H1 (cell line): Measurements from ENCODE around the gene DTX2. TPM values are rescaled to one million over a fixed set of nuclear protein-coding genes. Genes with fewer than 3 reads are reported as not detected.
"Not testable (repeated sequence)": the region's sequence is repeated elsewhere in the genome, so short reads cannot be mapped to it uniquely, and the experiment has no call there.

ENCODE experiments used
- CTCF ChIA-PET: fragments of 300-600 bp; sonication (Branson Sonifier 250); formaldehyde crosslinking; loops from one replicate; lab custom pipeline; 2021; ENCODE audit not compliant: partially characterized antibody; lab: Charles Lee
- POLR2A ChIA-PET: fragments of 300-600 bp; sonication (Branson Sonifier 250); formaldehyde crosslinking; loops from one replicate; lab custom pipeline; 2021; ENCODE audit warnings: inconsistent platforms; ENCODE audit not compliant: partially characterized antibody; lab: Charles Lee
- DNase-seq, 2 experiments: peaks; one replicate each; pipeline versions ENCODE4 v3.0.0 to v3.0.0-alpha.2; 2010 to 2022; ENCODE audit warnings: low spot score in 2 of 2, low read depth in 1 of 2, mixed read lengths in 1 of 2
- FAIRE-seq: peaks from 2 replicates; lab custom pipeline; 2011; peaks lifted over from hg19 to GRCh38; lab: Jason Lieb, UNC
- H2AFZ ChIP-seq: 2 replicates; pipeline ENCODE4 v1.8.1; 2012; ENCODE audit warnings: low read length, inconsistent platforms
- H2AK5ac ChIP-seq: 2 replicates; pipeline ENCODE4 v1.6.1; 2013; ENCODE audit warnings: low read depth, low read length
- H2BK120ac ChIP-seq: replicated peaks from 2 replicates; pipeline ENCODE3; 2013; ENCODE audit warnings: low read depth, low read length, inconsistent platforms
- H2BK12ac ChIP-seq: 2 replicates; pipeline ENCODE4 v1.6.1; 2013; ENCODE audit warnings: low read depth, low read length
- H2BK15ac ChIP-seq: 2 replicates; pipeline ENCODE4 v1.6.1; 2013; ENCODE audit warnings: low read length
- H2BK20ac ChIP-seq: 2 replicates; pipeline ENCODE4 v1.6.1; 2013; ENCODE audit warnings: low read length
- H2BK5ac ChIP-seq: 2 replicates; pipeline ENCODE4 v1.6.1; 2013; ENCODE audit warnings: low read depth, low read length
- H3K14ac ChIP-seq: 2 replicates; pipeline ENCODE4 v1.6.1; 2013; ENCODE audit warnings: inconsistent platforms; ENCODE audit not compliant: insufficient read length
- H3K18ac ChIP-seq: 2 replicates; pipeline ENCODE4 v1.6.1; 2013; ENCODE audit warnings: low read length; ENCODE audit errors: extremely low read depth
- H3K23ac ChIP-seq: 2 replicates; pipeline ENCODE4 v1.6.1; 2013; ENCODE audit warnings: inconsistent platforms; ENCODE audit not compliant: insufficient read length
- H3K23me2 ChIP-seq: 2 replicates; pipeline ENCODE4 v1.6.1; 2013; ENCODE audit warnings: low read depth, low read length
- H3K27ac ChIP-seq: 2 replicates; pipeline ENCODE4 v1.6.1; 2011; ENCODE audit warnings: low read depth, low read length, inconsistent platforms
- H3K27me3 ChIP-seq, 4 experiments: replicated peaks in 1 of 4; 1 replicate in 1 of 4; 2 replicates in 3 of 4; pipeline versions ENCODE4 v1.6.1 to v1.8.1; 2011 to 2013; ENCODE audit warnings: low read length in 3 of 4, mild to moderate bottlenecking in 3 of 4, inconsistent platforms in 2 of 4, mixed read lengths in 2 of 4, moderate library complexity in 1 of 4; ENCODE audit not compliant: control insufficient read depth in 3 of 4, insufficient read depth in 3 of 4; ENCODE audit errors: extremely low read depth in 1 of 4
- H3K36me3 ChIP-seq, 4 experiments: 2 replicates each; pipeline versions ENCODE4 v1.6.1 to v1.8.1; 2011 to 2013; ENCODE audit warnings: mild to moderate bottlenecking in 4 of 4, low read length in 3 of 4, moderate library complexity in 2 of 4, control low read depth in 1 of 4, inconsistent platforms in 1 of 4; ENCODE audit not compliant: insufficient read depth in 4 of 4, control insufficient read depth in 2 of 4
- H3K4ac ChIP-seq: replicated peaks from 2 replicates; pipeline ENCODE3; 2013; ENCODE audit warnings: low read length, low read depth, mixed read lengths, inconsistent platforms; ENCODE audit not compliant: insufficient read length
- H3K4me1 ChIP-seq, 4 experiments: replicated peaks in 1 of 4; 1 replicate in 1 of 4; 2 replicates in 3 of 4; pipeline versions ENCODE4 v1.6.1 to v1.8.1; 2011 to 2013; ENCODE audit warnings: low read length in 3 of 4, inconsistent platforms in 2 of 4, mixed read lengths in 1 of 4; ENCODE audit not compliant: insufficient read depth in 4 of 4, control insufficient read depth in 3 of 4
- H3K4me2 ChIP-seq, 2 experiments: 2 replicates each; pipeline versions ENCODE4 v1.6.1 to v1.8.1; 2011 to 2013; ENCODE audit warnings: low read depth in 2 of 2, low read length in 2 of 2, control low read depth in 1 of 2, inconsistent platforms in 1 of 2, mild to moderate bottlenecking in 1 of 2; ENCODE audit not compliant: insufficient read depth in 1 of 2
- H3K4me3 ChIP-seq, 4 experiments: fragments of 200-600, 300-600 bp in 1 of 4; sonication (generic), shearing (Covaris generic), sonication (Bioruptor Twin) in 1 of 4; 2 replicates each; pipeline versions ENCODE4 v1.5.1 to v1.8.1; 2011 to 2016; ENCODE audit warnings: low read length in 4 of 4, low read depth in 3 of 4, control low read depth in 2 of 4, inconsistent platforms in 2 of 4, mild to moderate bottlenecking in 2 of 4, mixed read lengths in 1 of 4, moderate library complexity in 1 of 4; ENCODE audit not compliant: insufficient read depth in 2 of 4; ENCODE audit errors: extremely low read depth in 1 of 4
- H3K56ac ChIP-seq: replicated peaks from 2 replicates; pipeline ENCODE3; 2013; ENCODE audit warnings: low read depth, mild to moderate bottlenecking, mixed read lengths, low read length, inconsistent platforms; ENCODE audit not compliant: insufficient read length
- H3K79me1 ChIP-seq: 2 replicates; pipeline ENCODE4 v1.6.1; 2013; ENCODE audit warnings: low read depth, low read length, control low read depth
- H3K79me2 ChIP-seq, 2 experiments: 2 replicates each; pipeline versions ENCODE4 v1.6.1 to v1.8.1; 2012 to 2013; ENCODE audit warnings: low read length in 2 of 2, mild to moderate bottlenecking in 2 of 2, inconsistent platforms in 1 of 2; ENCODE audit not compliant: insufficient read depth in 2 of 2, control insufficient read depth in 1 of 2
- H3K9ac ChIP-seq, 4 experiments: replicated peaks in 1 of 4; 1 replicate in 1 of 4; 2 replicates in 3 of 4; pipeline versions ENCODE4 v1.6.1 to v1.8.1; 2011 to 2013; ENCODE audit warnings: low read depth in 3 of 4, low read length in 3 of 4, control low read depth in 2 of 4, mild to moderate bottlenecking in 2 of 4, moderate library complexity in 2 of 4, inconsistent platforms in 1 of 4; ENCODE audit errors: extremely low read depth in 1 of 4
- H3K9me3 ChIP-seq, 2 experiments: 2 replicates each; pipeline versions ENCODE4 v1.6.1 to v1.8.1; 2012 to 2013; ENCODE audit warnings: mild to moderate bottlenecking in 2 of 2, moderate library complexity in 2 of 2, control low read depth in 1 of 2, inconsistent platforms in 1 of 2, low read depth in 1 of 2, low read length in 1 of 2, mixed read lengths in 1 of 2; ENCODE audit not compliant: insufficient read depth in 2 of 2
- H4K20me1 ChIP-seq, 2 experiments: replicated peaks in 1 of 2; 2 replicates each; pipeline versions ENCODE3 to v1.8.1; 2011 to 2013; ENCODE audit warnings: inconsistent platforms in 2 of 2, low read length in 2 of 2, mild to moderate bottlenecking in 1 of 2; ENCODE audit not compliant: insufficient read depth in 2 of 2, control insufficient read depth in 1 of 2
- H4K5ac ChIP-seq: 2 replicates; pipeline ENCODE4 v1.6.1; 2013; ENCODE audit warnings: low read length, low read depth, mixed read lengths, inconsistent platforms; ENCODE audit not compliant: insufficient read length
- H4K8ac ChIP-seq: 2 replicates; pipeline ENCODE4 v1.8.0; 2013; ENCODE audit warnings: mild to moderate bottlenecking, moderate library complexity, low read length, inconsistent platforms; ENCODE audit not compliant: insufficient read depth; ENCODE audit errors: extremely low read depth
- H4K91ac ChIP-seq: replicated peaks from 2 replicates; pipeline ENCODE3; 2013; ENCODE audit warnings: low read length, mixed read lengths, inconsistent platforms; ENCODE audit not compliant: insufficient read length
- WGBS, 2 experiments: shearing (Covaris generic) in 1 of 2; methylation state at CpG; one replicate each; pipeline versions ENCODE4 v1.1.6 to v1.1.7; 2013 to 2015; ENCODE audit warnings: low lambda C conversion rate in 2 of 2, mixed read lengths in 2 of 2, inconsistent platforms in 1 of 2, low coverage in 1 of 2, missing lambda C conversion rate in 1 of 2; ENCODE audit not compliant: insufficient replicate concordance in 2 of 2, insufficient coverage in 1 of 2, insufficient read length in 1 of 2; ENCODE audit errors: extremely low coverage in 1 of 2, missing lambda C conversion rate in 1 of 2; 5-methylcytosine and 5-hydroxymethylcytosine counted together
- polyA plus RNA-seq, 7 experiments: library from polyadenylated mRNA; depleted of rRNA in 3 of 7; stranded (reverse) in 5 of 7; unstranded in 2 of 7; fragments of >200 nt in 5 of 7; fragments of 200-250 nt in 2 of 7; gene quantifications; 1 replicate in 5 of 7; 2 replicates in 1 of 7; 4 replicates in 1 of 7; pipeline versions ENCODE4 v1.2.1 to v1.2.3, GENCODE V29; 2011 to 2013; ENCODE audit warnings: missing spikeins in 2 of 7, mixed read lengths in 2 of 7
- total RNA-seq: library from RNA; stranded (reverse); fragmentation: NEBNext Ultra II Directional; extraction: Animal tissue kit (Norgen Biotek cat#: 25700); gene quantifications from 2 replicates; pipeline ENCODE4 v1.2.1, GENCODE V29; 2021

DTX2 gene
- total and polyA plus RNA-seq, 2 of the 8 experiments (the other 6 are each of a cell fraction or from before 2014, with no cell fraction given) = 37.4 to 59.1 TPM

DNA sequence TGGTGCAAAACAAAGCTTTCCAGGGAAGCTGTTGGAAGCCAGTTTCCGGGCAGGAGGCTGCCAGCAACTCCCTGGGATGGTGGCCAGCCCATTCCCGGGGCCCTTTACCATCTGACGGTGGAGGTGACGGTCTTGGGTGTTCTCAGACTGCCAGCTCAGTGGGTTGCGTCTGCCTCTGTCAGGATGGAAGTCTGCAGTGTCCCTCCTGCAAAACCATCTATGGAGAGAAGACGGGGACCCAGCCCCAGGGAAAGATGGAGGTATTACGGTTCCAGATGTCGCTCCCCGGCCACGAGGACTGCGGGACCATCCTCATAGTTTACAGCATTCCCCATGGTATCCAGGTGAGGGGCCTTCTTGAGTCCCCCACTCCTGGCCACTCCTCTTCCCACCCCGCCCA, 41.7 kb downstream of the DTX2 start:
- H4K20me1 ChIP-seq, H2AK5ac ChIP-seq, H4K5ac ChIP-seq, H3K4me3 ChIP-seq, POLR2A ChIA-PET, H3K79me1 ChIP-seq, H2BK5ac ChIP-seq, H3K27me3 ChIP-seq, H3K4me1 ChIP-seq, H3K4ac ChIP-seq, H3K79me2 ChIP-seq, H3K27ac ChIP-seq, H3K56ac ChIP-seq, DNase-seq, H4K91ac ChIP-seq, FAIRE-seq, H4K8ac ChIP-seq, H2BK120ac ChIP-seq, H3K36me3 ChIP-seq, H3K9me3 ChIP-seq, H2BK15ac ChIP-seq, H3K23ac ChIP-seq, H2AFZ ChIP-seq, H2BK12ac ChIP-seq, H3K14ac ChIP-seq, CTCF ChIA-PET, H2BK20ac ChIP-seq, H3K4me2 ChIP-seq, H3K23me2 ChIP-seq, H3K18ac ChIP-seq, H3K9ac ChIP-seq: not testable (repeated sequence)
- 100% methylated on average over 4 of the region's 12 CpGs; no CpG with 5 or more reads in 1 of the 2 experiments for WGBS, 2 experiments
